HEK293T (cell line): Measurements from ENCODE around the gene SUPT20HL2.

ENCODE experiments used
- BHLHE40 ChIP-seq: fragments of 450-650 bp; IDR thresholded peaks from 2 replicates; pipeline ENCODE4 v1.6.1; 2016; ENCODE audit warnings: mild to moderate bottlenecking, moderate library complexity, borderline replicate concordance
- CTBP1 ChIP-seq: fragments of 450-650 bp; IDR thresholded peaks from 2 replicates; pipeline ENCODE4 v1.6.1; 2016; ENCODE audit warnings: borderline replicate concordance
- ELF4 ChIP-seq: fragments of 450-650 bp; IDR thresholded peaks from 2 replicates; pipeline ENCODE4 v1.6.1; 2017; ENCODE audit warnings: antibody characterized with exemption
- FOXA1 ChIP-seq: fragments of 450-650 bp; IDR thresholded peaks from 2 replicates; pipeline ENCODE4 v1.6.1; 2016; ENCODE audit warnings: mild to moderate bottlenecking
- FOXK2 ChIP-seq: fragments of 450-650 bp; IDR thresholded peaks from 2 replicates; pipeline ENCODE4 v1.6.1; 2016; ENCODE audit warnings: mild to moderate bottlenecking
- FOXM1 ChIP-seq: fragments of 450-650 bp; IDR thresholded peaks from 2 replicates; pipeline ENCODE4 v1.6.1; 2017; ENCODE audit warnings: mild to moderate bottlenecking, borderline replicate concordance
- NFRKB ChIP-seq: fragments of 450-650 bp; IDR thresholded peaks from 2 replicates; pipeline ENCODE4 v1.6.1; 2016; ENCODE audit warnings: mild to moderate bottlenecking, moderate library complexity
- PKNOX1 ChIP-seq: fragments of 450-650 bp; IDR thresholded peaks from 2 replicates; pipeline ENCODE4 v1.6.1; 2016
- SP1 ChIP-seq: fragments of 450-650 bp; IDR thresholded peaks from 2 replicates; pipeline ENCODE4 v1.6.1; 2017
- SUZ12 ChIP-seq: fragments of 450-650 bp; IDR thresholded peaks from 2 replicates; pipeline ENCODE4 v1.6.1; 2016; ENCODE audit warnings: mild to moderate bottlenecking
- ZNF384 ChIP-seq: fragments of 450-650 bp; IDR thresholded peaks from 2 replicates; pipeline ENCODE4 v1.6.1; 2016

- TF ChIP-seq FOXA1, result no peak
- no peak for TF ChIP-seq SUZ12
- no peak for TF ChIP-seq BHLHE40
- TF ChIP-seq ZNF384, result no peak
- TF ChIP-seq SP1, result no peak
- TF ChIP-seq FOXM1, result no peak
- TF ChIP-seq NFRKB, result no peak
- no peak for TF ChIP-seq ELF4
- TF ChIP-seq PKNOX1, result no peak
- TF ChIP-seq CTBP1, result no peak
- no peak for TF ChIP-seq FOXK2
Measured at GRCh38 chrX:24317567-24317966, 3.7 kb upstream of the SUPT20HL2 start.
